Measurements from ENCODE around the gene ATG16L2. TPM values are rescaled to one million over a fixed set of nuclear protein-coding genes. Genes with fewer than 3 reads are reported as not detected.
"Not testable (repeated sequence)": the region's sequence is repeated elsewhere in the genome, so short reads cannot be mapped to it uniquely, and the experiment has no call there.

The ATG16L2 gene
- total RNA-seq, 1 donor from 2014 or later = 38.0 TPM

GRCh38 chr11:72778535-72779494 is 35.4 kb upstream of the ATG16L2 start:
- DNase-seq (ENCODE audit: low spot score) = no peak

- DNase-seq (ENCODE audit: low spot score) = no peak
These were observed 34.6 kb upstream of the ATG16L2 start for GRCh38 chr11:72779495-72780128.

- DNase-seq (ENCODE audit: low spot score) = no peak
These were observed 33.7 kb upstream of the ATG16L2 start for GRCh38 chr11:72780296-72781062.

GRCh38 chr11:72781063-72781312 is 33.2 kb upstream of the ATG16L2 start:
- DNase-seq (ENCODE audit: low spot score) = peak; percentile 59

- peak; percentile 45 for DNase-seq (ENCODE audit: low spot score)
These were observed 32.7 kb upstream of the ATG16L2 start for GRCh38 chr11:72781313-72782080.

GRCh38 chr11:72782081-72782920 is 31.9 kb upstream of the ATG16L2 start:
- DNase-seq (ENCODE audit: low spot score) = no peak

- no peak for DNase-seq (ENCODE audit: low spot score)
These were observed 30.9 kb upstream of the ATG16L2 start for GRCh38 chr11:72783144-72783905.

GRCh38 chr11:72784662-72785061 is 29.5 kb upstream of the ATG16L2 start:
- no peak for DNase-seq (ENCODE audit: low spot score)

- no peak for DNase-seq (ENCODE audit: low spot score)
These were observed 27.7 kb upstream of the ATG16L2 start for GRCh38 chr11:72786305-72787215.

- no peak for DNase-seq (ENCODE audit: low spot score)
These were observed 26.8 kb upstream of the ATG16L2 start for GRCh38 chr11:72787216-72788104.

- DNase-seq (ENCODE audit: low spot score) = no peak
These were observed 26.0 kb upstream of the ATG16L2 start for GRCh38 chr11:72788241-72788640.

GRCh38 chr11:72789493-72790131 is 24.6 kb upstream of the ATG16L2 start:
- peak; percentile 73 for DNase-seq (ENCODE audit: low spot score)

- not testable (repeated sequence) for DNase-seq (ENCODE audit: low spot score)
These were observed 23.0 kb upstream of the ATG16L2 start for GRCh38 chr11:72791228-72791627.

- no peak for DNase-seq (ENCODE audit: low spot score)
These were observed 21.7 kb upstream of the ATG16L2 start for GRCh38 chr11:72792437-72793021.

GRCh38 chr11:72793076-72793424 is 21.2 kb upstream of the ATG16L2 start:
- DNase-seq (ENCODE audit: low spot score) = no peak

GRCh38 chr11:72793425-72794367 is 20.5 kb upstream of the ATG16L2 start, which contains the start of gene STARD10:
TSS of gene STARD10 (minus strand) at chr11:72794047. CDS start at chr11:72781181, 12,866 bp downstream.
- DNase-seq (ENCODE audit: low spot score) = peak; percentile 99

Measured in umbilical cord (tissue), 2 donors.